Measurements from ENCODE around the gene CNNM2.
A peak's percentile ranks its signal among the peaks of the same experiment; 100 is the strongest.

Gene CNNM2

DNA sequence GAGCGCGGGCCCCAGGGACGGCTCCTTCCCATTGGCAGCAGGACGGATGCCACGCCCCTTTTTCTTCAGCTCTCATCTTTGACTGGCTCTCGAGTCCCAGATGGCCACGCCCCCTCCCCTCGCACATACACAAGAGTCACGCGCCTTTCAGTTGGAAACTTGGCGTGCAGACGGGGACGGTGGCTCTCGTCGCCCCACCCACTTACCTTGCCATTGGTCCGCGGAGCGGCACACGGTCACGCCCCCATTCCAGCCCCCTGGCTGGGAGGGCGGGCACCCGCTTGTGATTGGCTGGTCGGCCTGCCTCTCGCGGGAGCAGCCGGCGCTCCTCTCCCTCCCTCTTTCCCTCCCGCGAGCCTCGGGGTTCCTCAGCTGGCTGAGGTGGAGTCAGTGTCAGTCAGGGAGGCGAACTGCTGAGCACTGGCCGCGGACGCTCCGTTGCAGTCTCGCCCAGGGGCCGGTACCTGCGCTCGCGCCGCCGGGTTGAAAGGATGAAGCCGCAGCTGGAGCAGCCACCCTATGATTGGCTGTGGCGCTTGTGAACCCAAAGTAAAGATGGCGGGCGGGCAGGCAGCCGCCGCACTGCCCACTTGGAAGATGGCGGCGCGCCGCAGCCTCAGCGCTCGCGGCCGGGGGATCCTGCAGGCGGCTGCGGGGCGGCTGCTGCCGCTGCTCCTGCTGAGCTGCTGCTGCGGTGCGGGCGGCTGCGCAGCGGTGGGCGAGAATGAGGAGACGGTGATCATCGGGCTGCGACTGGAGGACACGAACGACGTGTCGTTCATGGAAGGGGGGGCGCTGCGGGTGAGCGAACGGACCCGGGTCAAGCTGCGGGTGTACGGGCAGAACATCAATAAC lies at the start of gene CNNM2:
Gene CNNM2 (plus strand): TSS at position 333 of the 855 bp plus-strand sequence. CDS start 187 bp downstream, at position 520.
- DNase-seq = peak; percentile 99

DNA sequence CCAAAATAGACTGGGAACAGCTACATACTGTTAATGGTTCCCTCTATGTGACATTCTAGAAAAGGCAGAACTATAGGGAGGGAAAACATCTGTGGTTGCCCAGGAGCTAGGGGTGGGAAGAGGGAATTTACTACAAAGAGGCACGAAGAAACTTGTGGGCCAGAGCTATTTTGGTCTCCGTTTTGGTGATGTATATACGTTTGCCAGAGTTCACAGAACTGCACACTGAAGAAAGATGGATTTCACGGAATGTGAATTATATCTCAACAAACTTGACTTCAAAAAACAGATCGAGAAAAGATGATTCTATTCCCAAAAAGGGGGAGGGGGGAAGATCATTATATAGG lies 49.2 kb upstream of the CNNM2 start:
- no peak for DNase-seq

DNA sequence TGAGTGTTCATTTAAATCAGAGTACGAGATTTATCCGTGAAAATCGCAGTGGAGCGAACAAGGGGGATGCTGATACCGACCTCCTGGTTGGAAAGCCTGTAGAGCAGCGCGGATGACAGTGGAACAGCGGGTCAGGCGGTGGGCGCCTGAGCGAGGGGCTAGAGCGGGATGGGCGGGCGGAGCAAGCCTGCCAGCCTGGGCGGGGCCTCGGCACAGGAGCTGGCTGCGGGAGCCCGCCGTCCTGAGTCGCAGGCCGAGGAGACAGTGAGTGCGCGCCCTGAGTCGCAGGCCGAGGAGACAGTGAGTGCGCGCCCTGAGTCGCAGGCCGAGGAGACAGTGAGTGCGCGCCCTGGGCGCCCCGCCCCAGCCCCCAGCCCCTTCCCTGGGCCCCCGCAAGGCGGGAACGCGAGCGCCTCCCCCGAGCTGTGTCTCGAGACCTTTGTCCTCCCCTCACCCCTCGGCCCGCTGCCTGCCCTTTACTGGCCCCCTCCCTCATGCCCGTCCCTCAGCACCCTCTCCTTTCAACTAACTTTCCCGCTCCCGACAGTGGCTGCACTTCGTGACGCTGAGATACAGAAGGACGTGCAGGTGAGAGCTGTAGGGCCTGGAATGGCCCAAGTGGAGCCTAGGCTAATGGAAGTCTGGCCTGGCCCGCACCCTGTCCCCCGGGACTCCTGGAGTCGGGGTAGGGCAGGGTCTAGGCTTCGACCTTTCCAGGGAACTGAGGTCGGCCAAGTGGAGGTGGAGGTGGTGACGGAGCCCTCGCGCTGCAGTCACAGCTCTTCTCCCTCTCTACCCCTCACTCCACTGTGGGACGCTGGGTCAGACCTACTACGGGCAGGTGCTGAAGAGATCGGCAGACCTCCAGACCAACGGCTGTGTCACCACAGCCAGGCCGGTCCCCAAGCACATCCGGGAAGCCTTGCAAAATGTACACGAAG lies 48.6 kb upstream of the CNNM2 start, which contains the start of gene AS3MT:
Gene AS3MT (plus strand): TSS at position 213 of the 941 bp plus-strand sequence. CDS start 123 bp downstream, at position 336.
- no peak for DNase-seq

DNA sequence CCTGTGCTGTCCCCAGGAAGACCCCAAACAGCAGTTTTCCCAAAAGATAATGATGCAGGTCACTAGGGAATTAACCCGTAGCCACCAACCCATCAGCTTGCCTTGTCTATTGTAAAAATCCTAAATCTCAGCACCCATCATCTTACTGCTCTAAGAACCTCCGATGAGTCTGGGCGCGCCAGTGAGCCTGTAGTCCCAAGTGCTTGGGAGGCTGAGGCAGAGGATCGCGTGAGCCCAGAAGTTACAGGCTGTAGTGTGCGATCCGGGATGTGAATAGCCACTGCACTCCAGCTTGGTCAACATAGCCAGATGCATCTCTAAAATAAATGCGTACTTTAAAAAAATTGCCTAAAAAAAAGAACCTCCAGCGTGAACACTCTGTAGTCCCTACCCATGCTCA lies 47.9 kb upstream of the CNNM2 start:
- no peak for DNase-seq

DNA sequence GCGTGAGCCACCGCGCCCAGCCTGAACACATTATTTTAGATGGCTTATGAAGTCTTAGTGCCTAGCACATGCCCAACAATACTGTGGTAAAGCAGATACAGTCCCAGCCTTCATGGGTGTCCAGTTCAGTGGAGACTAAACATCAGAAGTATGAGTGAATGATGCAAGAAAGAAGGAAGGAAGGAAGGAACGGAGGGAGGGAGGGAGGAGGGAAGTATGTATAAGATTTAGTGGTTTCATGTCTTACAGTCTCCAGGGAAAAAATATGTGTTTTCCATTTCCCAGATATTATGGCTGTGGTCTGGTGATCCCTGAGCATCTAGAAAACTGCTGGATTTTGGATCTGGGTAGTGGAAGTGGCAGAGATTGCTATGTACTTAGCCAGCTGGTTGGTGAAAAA lies 45.9 kb upstream of the CNNM2 start:
- DNase-seq = no peak

DNA sequence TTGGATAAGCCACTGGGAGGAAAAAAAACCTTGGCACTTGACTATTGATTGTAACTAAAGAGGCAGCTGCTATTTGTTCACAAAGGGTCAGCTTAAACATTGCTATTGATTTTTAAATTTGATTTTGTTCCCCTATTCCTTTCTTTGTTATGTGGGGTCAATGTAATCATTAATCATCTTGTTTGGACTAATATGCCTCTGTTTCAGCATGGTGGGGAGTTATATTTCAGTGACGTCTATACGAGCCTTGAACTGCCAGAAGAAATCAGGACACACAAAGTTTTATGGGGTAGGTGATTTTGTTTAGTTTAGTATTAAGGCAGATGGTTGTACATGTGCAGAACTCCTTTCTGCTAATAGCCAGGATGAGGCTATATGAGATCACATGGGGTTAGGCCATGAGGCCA lies 41.3 kb upstream of the CNNM2 start:
- DNase-seq = no peak

DNA sequence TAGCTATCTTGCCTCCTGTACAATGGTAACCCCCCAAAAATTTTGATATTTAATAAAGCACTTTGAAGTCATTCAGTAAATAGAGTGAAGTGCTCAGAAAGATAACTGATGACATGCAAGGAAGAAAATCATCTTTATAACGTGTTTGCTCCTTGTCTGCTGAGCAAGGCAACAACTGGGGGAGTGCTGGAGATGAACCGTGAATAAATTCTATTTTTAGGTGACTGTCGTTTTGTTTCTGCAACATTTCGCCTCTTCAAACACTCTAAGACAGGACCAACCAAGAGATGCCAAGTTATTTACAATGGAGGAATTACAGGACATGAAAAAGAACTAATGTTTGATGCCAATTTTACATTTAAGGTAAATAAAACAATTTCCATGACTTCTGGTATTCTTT lies 39.5 kb upstream of the CNNM2 start:
- no peak for DNase-seq

DNA sequence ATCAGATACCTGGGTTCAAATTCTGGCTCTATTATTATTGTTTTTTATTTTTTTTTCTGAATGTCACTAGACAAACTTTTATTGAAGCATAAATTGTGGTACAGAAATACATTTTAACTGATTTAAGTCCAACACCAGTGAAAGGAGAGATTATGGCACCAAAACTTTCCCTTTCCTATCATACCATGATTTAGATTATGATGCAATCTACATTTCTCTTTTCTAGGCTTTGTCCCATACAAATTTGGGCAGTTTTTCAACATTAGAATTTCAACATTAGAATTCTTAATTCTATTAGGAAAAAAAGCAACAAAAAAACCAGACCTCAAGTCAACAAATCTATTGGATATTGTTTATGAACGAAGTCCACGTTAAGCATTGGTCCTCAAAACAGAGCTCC lies 37.8 kb upstream of the CNNM2 start:
- no peak for DNase-seq

DNA sequence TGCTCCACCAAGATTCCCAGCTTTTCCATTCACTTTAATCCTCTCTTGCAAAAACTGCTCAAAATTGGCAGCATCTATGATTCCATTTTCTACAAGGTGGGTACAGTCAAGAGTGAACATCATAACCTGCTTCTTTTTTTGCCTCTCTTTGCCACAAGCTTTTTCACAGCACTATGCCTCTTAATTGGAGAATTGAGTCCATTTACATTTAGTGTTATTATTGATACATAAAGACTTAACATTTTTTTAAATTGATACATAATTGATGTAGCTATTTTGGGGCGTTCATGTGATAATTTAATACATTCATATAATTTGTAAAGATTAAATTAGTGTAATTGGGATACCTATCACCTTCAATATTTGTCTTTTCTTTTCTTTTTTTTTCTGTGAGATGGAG lies 30.0 kb upstream of the CNNM2 start:
- no peak for DNase-seq

DNA sequence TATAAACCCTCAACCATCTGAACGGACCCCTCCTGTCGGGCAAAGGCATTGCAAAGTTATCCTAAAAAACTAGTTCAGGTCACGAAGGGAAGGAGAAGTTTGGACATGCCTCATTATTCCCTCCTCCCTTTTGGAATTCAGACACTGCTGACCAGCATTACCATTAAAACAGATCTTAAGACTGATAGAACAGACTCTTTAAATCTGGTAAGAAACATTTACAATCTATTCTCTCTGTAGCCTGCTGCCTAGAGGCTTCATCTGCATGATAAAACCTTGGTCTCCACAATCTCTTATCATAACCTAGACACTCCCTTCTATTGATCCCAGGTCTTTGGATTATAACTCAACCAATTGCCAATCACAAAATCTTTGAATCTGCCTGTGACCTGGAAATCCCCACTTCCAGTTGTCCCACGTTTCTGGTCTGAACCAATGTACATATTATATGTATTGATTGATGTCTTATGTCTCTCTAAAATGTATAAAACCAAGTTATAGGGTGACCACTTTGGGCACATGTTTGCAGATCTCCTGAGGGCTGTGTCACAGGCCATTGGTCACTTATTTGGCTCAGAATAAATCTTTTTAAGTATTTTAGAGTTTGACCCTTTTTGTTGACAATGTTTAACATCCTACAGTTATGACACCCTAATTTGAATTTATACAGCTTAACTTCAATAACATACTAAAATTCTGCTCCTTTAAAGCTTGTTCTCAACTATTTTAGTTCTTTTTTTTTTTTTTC lies 23.5 kb upstream of the CNNM2 start:
- no peak for DNase-seq

DNA sequence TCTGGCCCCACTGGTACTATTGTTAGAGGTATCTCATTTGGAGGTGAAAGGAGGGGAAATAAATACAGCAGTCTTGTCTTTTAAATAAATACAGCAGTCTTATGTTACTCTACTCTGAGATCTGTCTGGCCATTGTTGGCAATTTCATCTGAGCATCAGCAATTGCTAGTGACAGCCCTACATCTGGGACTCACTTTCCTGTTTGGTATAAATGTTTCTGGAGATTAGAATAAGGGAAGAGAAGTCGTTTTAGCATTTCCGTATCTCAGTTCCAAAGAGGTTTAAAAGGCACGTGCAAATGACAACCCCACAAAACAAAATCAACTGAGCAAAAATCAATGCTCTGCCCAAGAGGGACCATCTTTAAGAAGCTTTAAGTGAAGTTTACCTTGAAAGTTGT lies 18.1 kb upstream of the CNNM2 start:
- DNase-seq = no peak

DNA sequence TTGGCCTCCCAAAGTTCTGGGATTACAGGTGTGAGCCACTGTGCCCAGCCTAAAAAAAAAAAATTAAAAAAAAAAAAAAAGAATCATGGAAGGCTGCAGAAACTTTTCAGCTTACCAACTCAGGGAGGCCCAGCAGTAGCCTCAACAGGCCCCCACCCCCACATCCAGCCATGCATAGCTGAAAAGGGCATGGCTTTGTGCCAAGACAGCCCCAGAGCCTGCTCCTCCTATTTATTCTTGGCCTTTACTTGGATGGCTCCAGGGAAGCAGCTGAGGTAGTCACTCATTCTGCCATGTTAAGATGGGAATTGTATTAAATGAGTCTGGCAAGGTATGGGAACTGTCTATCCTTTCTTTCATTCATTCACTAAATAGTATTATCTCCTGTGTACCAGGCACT lies 13.7 kb upstream of the CNNM2 start:
- no peak for DNase-seq

DNA sequence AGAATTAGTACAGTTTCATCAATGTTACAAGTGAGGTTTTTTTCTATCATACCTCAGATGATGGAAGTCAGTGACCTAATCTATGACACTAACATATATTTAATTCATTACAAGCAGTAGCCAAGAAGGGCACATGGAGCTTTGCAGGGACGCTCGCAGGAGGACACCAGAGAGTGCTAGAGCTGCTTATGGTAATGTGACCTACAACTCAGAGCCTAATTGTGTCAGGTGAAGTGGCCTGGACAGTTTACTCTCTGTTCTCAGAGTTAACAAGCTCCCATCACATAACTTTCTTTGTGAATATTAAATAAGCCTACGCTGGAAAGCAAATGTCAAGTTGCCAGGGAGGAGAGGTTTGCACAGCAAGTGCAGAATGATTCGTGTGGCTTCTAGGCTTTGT lies 11.6 kb upstream of the CNNM2 start:
- no peak for DNase-seq

DNA sequence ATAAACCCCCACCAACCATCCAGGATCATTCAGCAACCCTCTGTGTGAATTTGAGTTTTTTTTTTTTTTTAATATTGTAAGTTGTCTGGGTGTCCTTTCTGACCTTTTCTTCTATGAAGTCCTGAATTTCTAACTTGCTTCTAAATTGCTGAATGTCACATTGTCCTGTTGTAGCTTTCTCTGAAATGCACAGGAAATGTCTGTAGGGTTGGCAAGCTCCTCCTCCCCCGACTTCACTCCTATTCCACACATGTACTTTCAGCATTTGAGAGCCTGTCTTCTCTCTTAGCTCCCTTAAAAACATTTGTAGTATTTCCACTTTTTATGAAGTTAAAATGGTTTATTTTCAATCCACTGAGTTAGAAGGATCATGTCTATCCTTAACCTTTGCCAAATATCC lies 3.3 kb upstream of the CNNM2 start:
- DNase-seq = no peak

DNA sequence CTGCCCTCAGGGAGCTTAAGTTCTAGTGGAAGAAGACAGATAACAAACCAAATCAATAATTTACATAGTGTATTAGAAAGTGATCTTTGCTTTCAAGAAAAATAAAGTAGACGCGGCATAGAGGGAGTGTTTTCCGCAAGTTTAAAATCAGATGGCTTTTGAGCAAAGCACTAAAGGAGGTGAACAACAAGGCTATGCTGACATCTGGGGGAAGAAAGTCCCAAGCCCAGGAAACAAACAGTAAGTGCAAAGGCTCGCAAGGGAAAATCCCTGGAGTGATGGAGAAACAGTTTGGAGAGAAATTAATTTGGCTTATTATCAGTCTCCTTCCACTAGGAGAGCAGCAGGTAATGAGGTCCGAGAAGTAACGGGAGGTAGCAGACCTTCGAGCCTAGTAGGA lies 1.9 kb upstream of the CNNM2 start:
- DNase-seq = no peak

DNA sequence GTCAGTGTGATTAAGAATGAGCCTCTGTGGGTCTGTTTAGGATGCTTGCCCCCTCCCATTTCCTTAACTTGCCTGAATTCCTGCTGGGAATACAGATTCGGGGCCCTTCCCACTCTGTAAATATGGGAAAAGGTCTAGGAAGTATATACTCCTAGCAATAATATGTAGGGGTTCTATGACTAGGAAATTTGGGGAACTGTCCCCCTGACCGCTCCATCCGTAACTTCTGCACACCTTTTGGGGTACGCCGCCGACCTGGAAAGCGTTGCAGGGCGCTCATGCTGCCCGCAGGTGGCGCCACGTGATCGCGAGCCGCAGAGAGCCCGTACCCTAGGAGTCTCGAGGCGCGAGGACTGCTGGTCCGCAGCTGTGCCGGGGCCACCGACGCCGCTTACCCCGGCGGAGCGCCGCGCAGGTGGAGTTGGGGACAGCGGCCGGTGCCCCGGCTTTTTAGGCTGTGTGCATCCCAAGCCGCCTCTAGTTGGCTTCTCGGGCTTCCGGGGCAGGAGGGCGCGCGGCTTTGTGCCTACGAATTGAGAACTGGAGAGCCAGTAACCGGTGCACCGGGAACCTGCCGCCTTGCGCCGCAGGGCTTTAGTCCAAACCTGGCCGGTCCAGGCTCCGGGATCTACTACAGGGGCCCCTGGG lies 656 bp upstream of the CNNM2 start:
- DNase-seq = peak; percentile 87

DNA sequence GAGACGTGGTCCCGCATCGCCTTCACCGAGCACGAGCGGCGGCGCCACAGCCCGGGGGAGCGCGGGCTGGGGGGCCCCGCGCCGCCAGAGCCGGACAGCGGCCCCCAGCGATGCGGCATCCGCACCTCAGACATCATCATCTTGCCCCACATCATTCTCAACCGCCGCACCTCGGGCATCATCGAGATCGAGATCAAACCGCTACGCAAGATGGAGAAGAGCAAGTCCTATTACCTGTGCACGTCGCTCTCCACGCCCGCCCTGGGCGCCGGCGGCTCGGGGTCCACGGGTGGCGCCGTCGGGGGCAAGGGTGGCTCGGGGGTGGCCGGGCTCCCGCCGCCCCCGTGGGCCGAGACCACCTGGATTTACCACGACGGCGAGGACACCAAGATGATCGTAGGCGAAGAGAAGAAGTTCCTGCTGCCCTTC lies 737 bp downstream of the CNNM2 start:
- no peak for DNase-seq

DNA sequence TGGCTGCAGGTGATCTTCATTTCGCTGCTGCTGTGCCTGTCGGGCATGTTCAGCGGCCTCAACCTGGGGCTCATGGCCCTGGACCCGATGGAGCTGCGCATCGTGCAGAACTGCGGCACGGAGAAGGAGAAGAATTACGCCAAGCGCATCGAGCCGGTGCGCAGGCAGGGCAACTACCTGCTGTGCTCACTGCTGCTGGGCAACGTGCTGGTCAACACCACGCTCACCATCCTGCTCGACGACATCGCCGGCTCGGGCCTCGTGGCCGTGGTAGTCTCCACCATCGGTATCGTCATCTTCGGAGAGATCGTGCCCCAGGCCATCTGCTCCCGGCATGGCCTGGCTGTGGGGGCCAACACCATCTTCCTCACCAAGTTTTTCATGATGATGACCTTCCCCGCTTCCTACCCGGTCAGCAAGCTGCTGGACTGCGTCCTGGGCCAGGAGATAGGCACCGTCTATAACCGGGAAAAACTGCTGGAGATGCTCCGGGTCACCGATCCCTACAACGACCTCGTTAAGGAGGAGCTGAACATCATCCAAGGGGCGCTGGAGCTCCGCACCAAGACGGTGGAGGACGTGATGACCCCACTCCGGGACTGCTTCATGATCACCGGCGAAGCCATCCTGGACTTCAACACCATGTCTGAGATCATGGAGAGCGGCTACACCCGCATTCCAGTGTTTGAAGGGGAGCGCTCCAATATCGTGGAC lies 1.3 kb downstream of the CNNM2 start:
- DNase-seq = no peak

DNA sequence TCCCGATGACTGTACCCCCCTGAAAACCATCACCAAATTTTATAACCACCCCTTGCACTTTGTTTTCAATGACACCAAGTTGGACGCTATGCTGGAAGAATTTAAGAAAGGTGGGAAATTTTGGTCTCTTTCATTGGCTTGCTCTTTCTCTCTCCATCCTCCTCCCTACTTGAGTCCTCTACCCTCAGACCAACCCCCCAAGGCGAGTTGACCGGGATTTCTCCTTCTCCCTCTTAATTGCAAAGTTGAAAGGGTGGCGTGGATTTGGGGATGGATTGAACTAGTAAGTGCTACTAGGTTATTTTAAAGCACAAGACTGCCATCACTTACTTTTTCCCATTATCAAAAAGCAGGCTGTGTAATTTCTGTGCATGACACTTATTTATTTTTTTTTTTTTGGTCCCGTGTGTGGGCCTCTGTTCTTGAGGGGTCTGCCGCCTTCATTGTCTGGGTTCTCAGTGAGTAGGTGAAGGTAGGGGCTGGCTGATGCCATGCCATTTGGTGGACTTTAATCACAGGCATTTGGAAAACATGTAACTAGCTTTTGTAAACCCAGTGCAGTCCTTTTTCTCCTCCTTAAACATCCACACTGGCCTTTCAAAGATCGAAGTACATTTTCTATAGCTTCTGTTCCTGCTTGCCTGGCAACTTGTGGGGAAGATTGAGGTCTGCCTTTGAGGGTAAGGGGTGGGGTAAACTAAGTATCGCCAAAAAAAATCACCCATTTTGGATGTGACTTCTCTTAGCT lies 2.1 kb downstream of the CNNM2 start:
- DNase-seq = no peak

DNA sequence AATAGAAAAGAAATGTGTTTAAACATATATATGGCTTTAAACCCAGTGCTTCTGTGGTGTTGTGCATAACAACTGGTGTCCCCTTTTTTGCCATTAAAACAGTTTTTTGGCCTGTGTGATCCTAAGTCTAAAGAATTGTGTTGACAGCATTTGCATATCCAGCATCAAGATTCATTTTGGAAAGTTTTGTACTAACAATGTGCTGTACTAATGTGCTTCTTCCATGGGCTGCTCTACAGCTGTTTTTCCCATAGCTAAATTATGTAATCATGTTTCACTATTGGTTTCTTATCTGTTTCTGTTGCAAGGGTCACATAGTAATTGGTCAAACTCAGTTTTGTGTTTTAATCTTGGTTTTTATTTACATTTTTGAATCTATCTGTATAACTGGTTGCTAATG lies 5.5 kb downstream of the CNNM2 start:
- no peak for DNase-seq

DNA sequence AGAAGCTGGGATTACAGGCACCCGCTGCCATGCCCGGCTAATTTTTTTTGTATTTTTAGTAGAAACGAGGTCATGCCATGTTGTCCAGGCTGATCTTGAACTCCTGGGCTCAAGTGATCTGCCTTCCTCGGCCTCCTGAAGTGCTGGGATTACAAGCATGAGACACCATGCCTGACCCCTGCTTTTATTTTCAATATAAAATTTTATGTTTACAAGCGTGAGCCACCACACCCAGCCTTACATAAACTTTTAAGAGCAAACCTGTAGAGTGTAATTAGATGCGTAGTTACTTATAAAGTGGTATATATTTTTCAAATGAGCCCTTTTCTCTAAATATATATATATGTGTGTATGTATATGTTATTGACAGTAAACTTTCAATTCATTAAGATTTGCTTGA lies 8.7 kb downstream of the CNNM2 start:
- no peak for DNase-seq
